GM23248 (cell line): ENCODE results near the gene TRAF3IP1. TPM values are rescaled to one million over a fixed set of nuclear protein-coding genes. Genes with fewer than 3 reads are reported as not detected.
"Not testable (repeated sequence)": the region's sequence is repeated elsewhere in the genome, so short reads cannot be mapped to it uniquely, and the experiment has no call there.

Experiments used
- DNase-seq: peaks from one replicate; pipeline ENCODE4 v3.0.0-alpha.2; 2015
- H2AFZ ChIP-seq: fragments of 200-600 bp; sonication (generic); 2 replicates; pipeline ENCODE4 v1.6.1; 2016; ENCODE audit warnings: antibody characterized with exemption
- H3F3A ChIP-seq: fragments of 200-600 bp; sonication (generic); 2 replicates; pipeline ENCODE4 v1.6.1; 2016; ENCODE audit warnings: mild to moderate bottlenecking, antibody characterized with exemption, mixed run types; ENCODE audit not compliant: insufficient read depth
- H3K27ac ChIP-seq: fragments of 200-600 bp; sonication (generic); 2 replicates; pipeline ENCODE4 v1.5.1; 2016; ENCODE audit warnings: mild to moderate bottlenecking
- H3K27me3 ChIP-seq: fragments of 200-600 bp; sonication (generic); replicated peaks from 2 replicates; pipeline ENCODE4 v1.6.1; 2016; ENCODE audit warnings: mild to moderate bottlenecking; ENCODE audit not compliant: insufficient read depth
- H3K36me3 ChIP-seq: fragments of 200-600 bp; sonication (generic); 2 replicates; pipeline ENCODE4 v1.6.1; 2016; ENCODE audit warnings: low read depth, mild to moderate bottlenecking
- H3K4me1 ChIP-seq: fragments of 200-600 bp; sonication (generic); 2 replicates; pipeline ENCODE4 v1.6.1; 2016; ENCODE audit warnings: mild to moderate bottlenecking; ENCODE audit not compliant: insufficient read depth
- H3K4me2 ChIP-seq: fragments of 200-600 bp; sonication (generic); one replicate; pipeline ENCODE4 v1.6.1; 2016; ENCODE audit warnings: mild to moderate bottlenecking; ENCODE audit not compliant: unreplicated experiment
- H3K4me3 ChIP-seq: fragments of 200-600 bp; sonication (generic); 2 replicates; pipeline ENCODE4 v1.5.1; 2016; ENCODE audit warnings: mild to moderate bottlenecking
- H3K79me2 ChIP-seq: fragments of 200-600 bp; sonication (generic); 2 replicates; pipeline ENCODE4 v1.6.1; 2016; ENCODE audit warnings: mild to moderate bottlenecking; ENCODE audit not compliant: insufficient read depth
- H3K9ac ChIP-seq: fragments of 200-600 bp; sonication (generic); 2 replicates; pipeline ENCODE4 v1.6.1; 2016; ENCODE audit warnings: mild to moderate bottlenecking
- H3K9me2 ChIP-seq: fragments of 200-600 bp; sonication (generic); 2 replicates; pipeline ENCODE4 v1.6.1; 2016; ENCODE audit warnings: mixed run types, mild to moderate bottlenecking, moderate library complexity; ENCODE audit not compliant: insufficient read depth
- H3K9me3 ChIP-seq: fragments of 200-600 bp; sonication (generic); one replicate; pipeline ENCODE4 v1.6.1; 2017; ENCODE audit warnings: low read depth
- H4K20me1 ChIP-seq: fragments of 200-600 bp; sonication (generic); 2 replicates; pipeline ENCODE4 v1.6.0; 2016; ENCODE audit not compliant: insufficient read depth
- EZH2 ChIP-seq: fragments of 200-600 bp; sonication (generic); IDR thresholded peaks from 2 replicates; pipeline ENCODE4 v1.6.1; 2018; ENCODE audit warnings: antibody characterized with exemption, mild to moderate bottlenecking; ENCODE audit not compliant: insufficient read depth, poor library complexity, severe bottlenecking
- EZH2phosphoT487 ChIP-seq: fragments of 200-600 bp; sonication (generic); IDR thresholded peaks from 2 replicates; pipeline ENCODE4 v1.6.1; 2018; ENCODE audit warnings: antibody characterized with exemption, moderate library complexity, mild to moderate bottlenecking, low read depth; ENCODE audit not compliant: insufficient read depth
- WGBS, 2 experiments: methylation state at CpG; one replicate each; pipeline ENCODE4 v1.1.6; 2015 to 2017; ENCODE audit warnings: low lambda C conversion rate in 2 of 2, low coverage in 1 of 2; ENCODE audit errors: missing lambda C conversion rate in 2 of 2; 5-methylcytosine and 5-hydroxymethylcytosine counted together
- in situ Hi-C: fragments of 300-500 bp; cut with MboI; formaldehyde crosslinking; loops from 2 replicates; pipeline ENCODE4 v1.15.0; 2020
- polyA plus RNA-seq: library from polyadenylated mRNA; unstranded; fragments of >200 nt; fragmentation: Nextera tagmentation; extraction: Ambion mirVana; gene quantifications from 2 replicates; pipeline ENCODE4 v1.2.1, GENCODE V29; 2016
- total RNA-seq: library from RNA; depleted of rRNA; stranded (reverse); fragments of >200 nt; shearing (Covaris generic); gene quantifications from 2 replicates; pipeline ENCODE4 v1.2.3, GENCODE V29; 2014

Gene TRAF3IP1
- total and polyA plus RNA-seq, 2 experiments from 2014 or later = 9.5 to 10.6 TPM

GRCh38 chr2:238272156-238272555 is 48.2 kb upstream of the TRAF3IP1 start:
- H3K4me2 ChIP-seq = no peak overlapping the region
- TF ChIP-seq EZH2phosphoT487 (no peak), EZH2 (no peak)
- H3K9me2 ChIP-seq = no peaks in the 10 kb centered on the region
- no peaks in the 10 kb centered on the region for H3K9me3 ChIP-seq
- no peak overlapping the region for H3K9ac ChIP-seq
- no peaks in the 10 kb centered on the region for H3K36me3 ChIP-seq
- no peak overlapping the region for H2AFZ ChIP-seq
- H3K4me3 ChIP-seq = no peak overlapping the region
- H3K27me3 ChIP-seq = no peaks in the 10 kb centered on the region
- DNase-seq = no peak
- in situ Hi-C loops = loop anchor here (25.0 kb wide), 1 partner anchor 685 kb away; the partner anchor contains the start of gene RAB17
- H3K27ac ChIP-seq = no peak overlapping the region
- no peaks in the 10 kb centered on the region for H3K79me2 ChIP-seq
- no peaks in the 10 kb centered on the region for H3F3A ChIP-seq
- WGBS, 2 experiments = 98% methylated on average over 4 of the region's 4 CpGs
- H3K4me1 ChIP-seq = no peaks in the 10 kb centered on the region
- H4K20me1 ChIP-seq = no peaks in the 10 kb centered on the region

DNA sequence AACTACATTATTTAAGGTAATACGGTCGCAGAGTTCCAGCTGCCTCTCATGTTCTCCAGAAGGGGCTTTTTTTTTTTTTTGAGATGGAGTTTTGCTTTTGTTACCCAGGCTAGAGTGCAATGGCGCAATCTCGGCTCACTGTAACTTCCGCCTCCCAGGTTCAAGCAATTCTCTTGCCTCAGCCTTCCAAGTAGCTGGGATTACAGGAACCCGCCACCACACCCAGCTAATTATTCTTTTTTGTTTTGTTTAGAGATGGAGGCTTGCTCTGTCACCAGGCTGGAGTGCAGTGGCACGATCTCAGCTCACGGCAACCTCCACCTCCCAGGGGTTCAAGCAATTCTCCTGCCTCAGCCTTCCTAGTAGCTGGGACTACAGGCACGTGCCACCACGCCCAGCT is 46.9 kb upstream of the TRAF3IP1 start:
- in situ Hi-C loops = loop anchor here (25.0 kb wide), 1 partner anchor 686 kb away; the partner anchor contains the start of gene RAB17

GRCh38 chr2:238274152-238274865 is 46.0 kb upstream of the TRAF3IP1 start:
- no peaks in the 10 kb centered on the region for H3K36me3 ChIP-seq
- H2AFZ ChIP-seq = no peak overlapping the region
- no peak overlapping the region for H3K4me3 ChIP-seq
- H3F3A ChIP-seq = no peaks in the 10 kb centered on the region
- H3K27me3 ChIP-seq = no peaks in the 10 kb centered on the region
- WGBS, 2 experiments = 92 to 96% methylated on average over 20 of the region's 20 CpGs
- H4K20me1 ChIP-seq = no peaks in the 10 kb centered on the region
- no peak for TF ChIP-seq EZH2phosphoT487
- H3K4me1 ChIP-seq = no peaks in the 10 kb centered on the region
- H3K9ac ChIP-seq = no peak overlapping the region
- no peak for DNase-seq
- 0 out of 2 replicates have a peak, but pooled peaks cover under 1% of the 10 kb centered on the region for H3K79me2 ChIP-seq
- H3K9me2 ChIP-seq = no peaks in the 10 kb centered on the region
- H3K9me3 ChIP-seq = no peaks in the 10 kb centered on the region
- H3K4me2 ChIP-seq = no peak overlapping the region
- no peak overlapping the region for H3K27ac ChIP-seq
- in situ Hi-C loops = loop anchor here (25.0 kb wide), 1 partner anchor 687 kb away; the partner anchor contains the start of gene RAB17

More for the DNA sequence above, 46.9 kb upstream of the TRAF3IP1 start:
- H3K9me2 ChIP-seq, DNase-seq, H3K36me3 ChIP-seq, H3K9me3 ChIP-seq, H2AFZ ChIP-seq, H4K20me1 ChIP-seq, H3K79me2 ChIP-seq, H3K4me3 ChIP-seq, H3K27ac ChIP-seq, H3K9ac ChIP-seq, H3K27me3 ChIP-seq, H3K4me2 ChIP-seq, H3F3A ChIP-seq, H3K4me1 ChIP-seq: not testable (repeated sequence)
- 96 to 99% methylated on average over 10 of the region's 10 CpGs for WGBS, 2 experiments

GRCh38 chr2:238277695-238278094 is 42.6 kb upstream of the TRAF3IP1 start:
- H3K9me2 ChIP-seq = no peaks in the 10 kb centered on the region
- no peaks in the 10 kb centered on the region for H3K27me3 ChIP-seq
- H3K79me2 ChIP-seq = peaks cover 30% of the 10 kb centered on the region
- WGBS, 2 experiments = 93% methylated on average over 15 of the region's 15 CpGs
- H3K4me1 ChIP-seq = no peaks in the 10 kb centered on the region
- TF ChIP-seq EZH2phosphoT487 (no peak), EZH2 (no peak)
- no peaks in the 10 kb centered on the region for H3F3A ChIP-seq
- no peak overlapping the region for H3K4me3 ChIP-seq
- H3K27ac ChIP-seq = no peak overlapping the region
- H3K36me3 ChIP-seq = no peaks in the 10 kb centered on the region
- DNase-seq = no peak
- no peaks in the 10 kb centered on the region for H3K9me3 ChIP-seq
- in situ Hi-C loops = no loop called here
- no peak overlapping the region for H3K9ac ChIP-seq
- no peaks in the 10 kb centered on the region for H4K20me1 ChIP-seq
- H2AFZ ChIP-seq = no peak overlapping the region
- H3K4me2 ChIP-seq = no peak overlapping the region
